IPS DF 19.7 (cell line): Measurements from ENCODE around the gene ADAR.
A peak's percentile ranks its signal among the peaks of the same experiment; 100 is the strongest.

Experiments used
- DNase-seq: peaks from one replicate; pipeline ENCODE4 v3.0.0-alpha.2; 2013; ENCODE audit warnings: low read depth, low spot score

The ADAR gene

DNA sequence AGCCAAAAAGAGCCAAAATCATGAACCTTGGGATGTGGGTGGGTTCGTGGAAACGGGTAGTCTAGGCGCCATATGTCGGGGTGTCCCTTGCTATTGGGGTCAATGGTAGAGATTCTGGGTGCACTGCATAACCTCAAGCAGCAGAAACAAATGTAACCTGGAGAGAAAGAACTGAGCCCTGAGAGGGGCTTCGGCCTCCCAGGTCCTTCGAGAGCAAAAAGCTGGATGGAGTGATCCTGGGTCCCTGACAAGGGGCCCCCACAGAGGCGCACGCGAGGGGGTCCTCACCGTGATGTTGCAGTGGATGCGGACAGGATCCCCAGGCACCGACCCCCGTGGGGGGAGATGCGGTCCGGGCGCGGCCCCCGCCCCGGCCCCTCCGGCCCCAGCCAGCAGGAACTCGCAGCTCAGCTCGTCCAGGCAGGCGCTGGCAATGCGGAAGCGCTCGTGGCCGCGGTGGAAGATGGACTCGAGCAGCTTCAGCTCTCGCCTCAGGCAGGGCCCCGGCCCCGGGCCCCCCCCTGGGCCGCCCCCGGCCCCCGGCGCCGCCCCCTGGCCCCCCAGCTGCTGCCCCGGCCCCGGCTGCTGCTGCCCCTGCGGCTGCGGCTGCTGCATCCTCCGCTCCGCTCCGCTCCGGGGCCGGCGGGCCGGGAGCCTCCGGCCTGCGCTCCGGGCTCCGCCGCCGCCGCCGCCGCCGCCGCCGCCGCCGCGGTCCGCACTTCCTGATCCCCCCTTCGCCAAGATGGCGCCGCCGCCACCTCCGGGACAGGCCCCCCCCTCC lies 49.9 kb downstream of the ADAR start, which contains the start of gene UBE2Q1:
Gene UBE2Q1 (minus strand): TSS at position 724 of the 781 bp plus-strand sequence. CDS start 109 bp downstream, at position 615.
- DNase-seq = no peak

DNA sequence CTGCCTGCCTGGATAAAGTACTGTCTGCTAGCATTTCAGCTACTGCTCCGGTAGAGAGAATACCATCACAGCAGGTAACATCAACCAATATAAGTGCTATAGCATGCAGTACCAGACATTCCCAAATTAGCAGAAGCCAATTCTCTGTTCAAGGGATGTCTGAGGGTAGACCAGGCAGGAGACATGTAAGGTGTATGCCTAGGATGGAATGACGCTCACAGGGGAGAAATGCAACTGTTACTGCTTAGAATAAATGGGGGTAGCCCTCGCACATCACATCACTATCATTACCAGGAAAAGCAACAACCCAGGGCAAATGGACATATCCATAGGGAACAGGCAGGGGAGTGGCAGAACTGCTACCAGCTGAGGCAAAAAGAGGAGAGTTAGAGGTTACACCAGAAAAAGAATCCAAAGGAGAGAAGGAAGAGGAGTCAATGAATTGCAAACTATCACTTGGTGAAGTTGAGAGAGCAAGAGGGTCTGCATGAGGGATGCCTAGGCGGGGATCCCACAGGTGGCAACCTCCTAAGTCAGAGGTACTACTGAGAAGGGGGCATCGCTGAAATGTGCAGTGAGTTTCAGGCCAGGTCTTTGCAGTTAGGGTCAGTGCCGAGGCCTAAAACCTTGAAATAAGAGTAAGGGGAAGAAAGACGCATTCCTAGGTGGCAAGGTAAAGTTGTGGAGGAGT lies 50.6 kb downstream of the ADAR start:
- no peak for DNase-seq

DNA sequence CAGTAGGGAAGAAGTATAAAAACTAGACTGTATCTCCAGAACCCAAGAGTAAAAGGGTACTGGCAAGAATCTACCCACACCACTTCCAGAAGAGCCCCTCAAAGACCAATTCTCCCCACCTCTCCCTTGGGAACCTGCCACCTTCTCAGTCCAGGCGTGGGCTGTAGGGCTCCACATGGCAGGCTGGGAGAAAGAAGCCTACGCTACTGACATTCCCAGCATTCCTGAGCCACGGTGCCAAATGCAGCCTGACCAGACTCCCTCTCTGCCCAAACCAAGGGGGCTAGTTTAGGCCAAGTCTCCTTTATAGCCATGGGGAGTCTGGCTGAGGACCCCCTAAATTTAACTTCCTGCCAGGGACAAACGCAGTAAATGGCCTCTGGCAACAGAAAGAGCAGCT lies 51.6 kb downstream of the ADAR start:
- no peak for DNase-seq

DNA sequence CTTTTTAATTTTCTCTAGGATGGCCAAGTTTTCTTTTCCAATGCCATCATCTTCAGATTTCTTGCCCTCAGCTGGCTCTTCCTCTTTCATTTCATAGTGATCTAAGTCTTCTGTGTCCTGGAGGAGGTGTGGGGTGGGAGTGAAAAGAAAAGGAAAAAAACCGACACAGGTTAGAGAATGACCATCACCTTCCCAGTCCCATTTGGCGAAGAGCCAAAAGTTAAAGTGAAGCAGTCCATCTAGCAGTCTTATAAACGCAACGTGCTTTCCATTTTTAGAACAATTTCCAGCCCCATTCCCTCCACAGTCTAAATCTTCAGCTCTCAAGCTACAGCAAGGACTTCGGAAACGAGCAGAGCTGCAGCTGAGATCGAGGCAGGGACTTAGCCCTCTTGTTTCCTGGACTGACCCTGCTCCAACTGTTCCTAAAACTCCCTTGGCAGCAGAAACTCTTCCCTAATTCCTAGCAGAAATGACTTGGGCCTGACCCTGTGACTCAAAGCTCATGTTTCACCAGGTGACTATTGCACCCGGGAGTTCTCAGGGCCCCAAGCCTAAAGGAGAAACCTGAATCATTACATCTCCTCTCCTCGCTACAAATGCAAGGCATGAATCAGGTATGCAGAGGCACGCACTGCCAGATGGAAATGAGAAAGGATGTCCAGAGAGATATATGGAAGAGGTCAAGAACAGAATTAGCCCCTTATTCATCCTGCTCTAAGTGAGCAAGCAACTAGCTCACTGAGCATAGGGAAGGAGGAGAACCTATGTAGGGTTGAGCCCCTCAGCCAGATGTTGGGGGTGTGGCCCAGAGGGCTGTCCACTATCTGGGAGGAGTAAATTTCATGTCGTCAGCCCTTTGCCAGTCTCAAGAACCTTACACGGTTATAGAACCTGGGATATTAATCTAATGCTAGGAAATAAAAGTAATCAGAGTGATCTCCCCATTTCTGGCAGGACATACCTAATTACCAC lies 54.6 kb downstream of the ADAR start:
- no peak for DNase-seq

DNA sequence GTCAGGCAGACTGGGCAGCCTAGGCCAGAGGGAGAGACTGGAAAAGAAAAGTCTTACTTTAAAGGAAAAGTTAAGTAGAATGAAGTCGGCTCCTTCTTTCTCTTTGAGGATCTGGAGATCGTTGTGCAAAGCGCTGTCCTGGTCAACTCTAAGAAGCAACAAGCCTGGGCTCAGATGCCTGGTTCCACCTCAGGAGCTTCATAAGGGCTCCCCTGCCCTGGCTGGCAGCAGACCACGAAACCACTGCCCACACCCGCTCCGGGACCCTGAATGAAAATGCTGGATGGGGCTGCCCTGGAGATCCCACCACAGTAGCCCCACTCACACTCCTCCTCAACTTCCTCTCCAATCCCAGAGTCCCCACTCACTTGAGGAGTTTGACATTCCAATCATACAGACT lies 56.0 kb downstream of the ADAR start:
- no peak for DNase-seq

DNA sequence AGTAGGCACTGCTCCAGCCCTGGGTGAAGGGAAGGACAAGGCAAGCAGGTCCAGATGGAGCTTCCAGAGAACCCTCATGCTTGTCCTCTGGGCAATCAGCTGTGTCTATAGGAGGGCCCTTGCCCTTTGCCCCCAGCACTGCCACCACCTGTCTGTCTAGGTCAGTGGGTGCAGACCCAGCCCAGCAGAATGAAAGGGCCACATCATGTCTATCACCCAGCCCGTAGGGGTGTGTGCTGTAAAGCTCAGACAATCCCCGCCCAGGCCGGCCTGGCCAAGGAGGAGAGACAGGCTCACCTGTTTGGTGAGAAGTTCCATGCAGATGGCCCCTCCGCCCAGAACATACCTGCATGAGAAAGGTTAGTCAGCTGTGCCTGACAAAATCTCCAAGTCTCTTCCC lies 56.5 kb downstream of the ADAR start:
- no peak for DNase-seq

DNA sequence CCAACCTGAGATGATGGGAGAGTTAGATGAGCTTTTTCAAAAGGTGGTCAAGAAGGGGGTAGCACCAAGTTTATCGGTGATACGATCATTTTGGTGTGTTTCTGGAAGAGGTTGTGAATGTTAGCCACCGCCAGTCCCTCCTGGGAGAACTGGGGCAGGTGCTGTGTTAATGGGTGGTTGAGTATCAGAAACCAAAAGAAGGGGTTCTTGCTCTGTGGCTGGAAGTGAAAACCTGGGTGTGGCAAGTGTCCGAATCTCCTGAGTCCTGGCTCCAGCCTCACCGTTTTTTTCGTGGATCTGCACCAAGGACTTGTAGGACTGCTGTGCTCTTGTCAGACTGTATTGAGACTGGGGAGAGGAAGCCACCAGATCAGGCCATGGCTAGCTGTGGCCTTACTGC lies 57.3 kb downstream of the ADAR start:
- no peak for DNase-seq

DNA sequence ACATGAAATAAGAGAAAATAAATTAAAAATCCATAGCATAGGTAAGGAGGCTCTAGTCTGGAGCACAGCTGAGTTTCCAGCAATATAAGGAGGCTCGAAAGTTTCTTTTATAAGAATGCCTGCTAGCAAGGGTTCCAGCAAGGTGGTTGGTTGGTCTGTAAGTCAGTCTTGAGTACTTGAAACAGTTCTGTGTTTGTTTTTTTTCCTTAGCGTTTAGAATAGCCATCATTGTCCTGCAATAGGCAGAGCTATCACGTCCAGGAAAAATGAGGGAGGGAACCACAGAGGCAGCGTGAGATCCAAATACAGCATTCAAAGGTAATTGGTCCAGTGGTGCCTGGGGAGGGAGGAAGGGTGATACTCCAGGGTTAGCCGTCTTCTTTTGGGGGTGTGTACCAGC lies 57.9 kb downstream of the ADAR start:
- no peak for DNase-seq

DNA sequence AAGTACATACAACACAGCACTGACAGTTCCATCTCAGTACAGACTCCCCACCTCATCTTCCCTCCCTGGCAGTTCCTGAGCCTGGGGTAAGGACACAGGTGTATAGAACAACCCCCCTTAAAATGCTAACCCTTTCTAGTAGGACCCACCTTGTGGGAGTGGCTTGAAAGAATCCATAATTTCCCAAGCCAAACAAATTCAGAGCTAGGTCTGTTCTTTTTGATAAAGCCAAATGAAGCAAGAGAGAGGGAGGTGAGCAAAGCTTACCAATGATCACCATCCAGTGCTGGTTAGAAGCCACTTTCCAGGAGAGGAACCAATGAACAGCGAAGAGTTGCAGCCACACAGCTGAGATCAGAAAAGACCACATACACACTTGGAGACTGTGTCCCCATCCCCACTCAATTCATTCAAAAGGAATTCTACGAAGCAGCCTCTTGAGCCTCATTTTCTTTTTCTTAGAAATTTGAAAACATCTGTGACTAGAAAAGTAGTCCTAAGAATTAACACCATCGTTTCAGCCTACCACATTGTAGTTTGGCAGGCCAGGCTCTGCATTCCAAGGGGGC lies 58.7 kb downstream of the ADAR start:
- DNase-seq = no peak

DNA sequence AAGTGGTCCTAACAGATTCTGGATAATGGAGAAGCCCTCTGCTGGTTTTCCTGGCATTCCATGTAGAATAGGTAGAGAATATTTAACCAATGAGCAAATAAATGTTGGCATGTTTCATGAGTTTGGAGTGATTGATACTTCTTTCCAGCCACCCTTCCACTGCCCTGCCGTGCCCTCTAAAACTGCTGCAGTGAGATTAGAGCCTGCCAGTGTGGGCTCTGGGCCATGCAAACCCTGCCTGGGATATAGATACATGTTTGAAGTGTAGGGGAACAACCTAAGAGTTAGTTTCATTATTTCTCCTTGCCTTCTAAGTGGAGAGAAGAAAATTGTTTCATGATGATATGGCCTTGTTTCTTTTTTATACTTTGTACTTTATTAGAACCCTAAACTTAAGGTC lies 60.0 kb downstream of the ADAR start:
- DNase-seq = no peak

DNA sequence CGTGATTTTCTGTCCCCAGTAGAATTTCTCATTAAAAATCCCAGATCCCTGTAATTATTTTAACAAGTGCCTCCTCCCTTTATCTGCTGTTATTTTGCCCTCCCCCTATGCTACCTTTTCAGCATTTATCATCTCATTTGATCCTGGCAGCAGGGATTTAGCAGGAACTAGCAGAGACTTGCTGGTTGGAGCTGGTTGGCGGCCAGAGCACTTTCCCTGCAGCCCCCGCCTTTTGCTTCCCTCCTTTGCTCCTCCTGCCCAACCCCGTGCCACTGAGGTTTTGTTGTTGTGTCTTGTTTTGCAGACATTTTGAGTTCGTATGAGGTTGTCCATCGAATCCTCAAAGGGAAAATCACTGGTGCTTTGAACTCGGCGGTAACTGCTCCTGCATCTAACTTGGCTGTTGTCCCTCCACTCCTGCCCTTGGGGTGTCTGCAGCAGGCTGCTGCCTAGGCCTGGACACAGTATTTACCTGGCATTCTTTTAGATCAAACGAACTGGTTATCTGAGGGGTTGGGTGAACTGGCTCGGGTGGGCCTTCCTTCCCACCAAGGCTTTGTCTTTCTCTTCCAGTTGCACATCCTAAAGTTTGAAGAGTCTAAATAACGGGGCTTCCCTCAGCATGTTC lies 60.8 kb downstream of the ADAR start:
- DNase-seq = no peak

DNA sequence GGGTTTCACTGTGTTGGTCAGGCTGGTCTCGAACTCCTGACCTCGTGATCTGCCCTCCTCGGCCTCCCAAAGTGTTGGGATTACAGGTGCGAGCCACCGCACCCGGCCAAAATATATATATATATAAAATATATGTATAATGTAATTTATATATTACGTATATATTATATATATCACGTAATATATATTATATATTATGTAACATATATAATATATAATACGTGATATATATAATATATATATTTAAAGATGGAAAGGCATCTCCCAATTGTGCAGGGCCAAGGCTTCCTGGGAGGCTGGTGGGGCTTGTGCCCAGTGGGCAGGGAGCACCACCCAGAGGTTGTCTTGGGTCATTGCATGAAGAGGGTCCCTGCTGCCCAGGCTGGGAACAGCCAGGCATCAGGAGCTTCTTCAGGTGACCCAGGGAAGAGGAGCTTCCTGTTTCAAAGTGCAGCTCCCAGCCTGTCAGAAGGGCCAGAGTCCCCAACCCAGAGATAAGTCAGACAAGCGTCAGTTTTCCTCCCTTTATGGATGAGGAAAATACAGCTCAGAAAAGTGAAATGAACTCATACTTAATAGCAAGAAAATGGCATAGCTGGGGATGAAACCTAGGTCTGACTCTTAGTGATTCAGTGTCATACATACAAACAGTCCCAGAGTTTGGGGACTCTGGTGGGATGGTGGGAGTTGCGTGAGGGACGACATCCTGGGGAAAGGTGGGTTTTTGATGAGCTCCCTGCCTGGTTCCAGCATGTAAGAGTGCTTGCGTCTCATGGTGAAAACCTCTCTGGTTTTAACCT lies 61.5 kb downstream of the ADAR start:
- DNase-seq = no peak

DNA sequence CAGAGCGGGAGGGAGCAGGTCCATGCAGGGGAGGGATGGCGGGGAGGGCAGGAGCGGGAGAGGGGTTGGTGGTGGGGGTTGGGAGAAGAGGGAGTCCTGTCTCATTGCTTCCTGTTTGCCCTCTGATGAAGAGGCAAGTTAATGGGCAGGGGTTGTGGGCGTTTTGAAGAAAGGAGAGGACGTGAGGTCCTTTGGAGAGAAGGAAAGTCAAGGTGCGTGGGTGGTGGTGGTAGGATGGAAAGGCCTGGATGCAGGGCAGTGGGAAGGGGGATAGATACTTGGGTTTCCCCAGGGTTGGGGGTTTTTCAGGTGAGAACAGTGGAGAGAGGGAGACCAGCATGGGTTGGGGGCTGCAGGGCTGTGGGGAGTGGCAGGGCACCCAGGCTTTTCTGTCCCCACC lies 66.8 kb downstream of the ADAR start:
- no peak for DNase-seq

DNA sequence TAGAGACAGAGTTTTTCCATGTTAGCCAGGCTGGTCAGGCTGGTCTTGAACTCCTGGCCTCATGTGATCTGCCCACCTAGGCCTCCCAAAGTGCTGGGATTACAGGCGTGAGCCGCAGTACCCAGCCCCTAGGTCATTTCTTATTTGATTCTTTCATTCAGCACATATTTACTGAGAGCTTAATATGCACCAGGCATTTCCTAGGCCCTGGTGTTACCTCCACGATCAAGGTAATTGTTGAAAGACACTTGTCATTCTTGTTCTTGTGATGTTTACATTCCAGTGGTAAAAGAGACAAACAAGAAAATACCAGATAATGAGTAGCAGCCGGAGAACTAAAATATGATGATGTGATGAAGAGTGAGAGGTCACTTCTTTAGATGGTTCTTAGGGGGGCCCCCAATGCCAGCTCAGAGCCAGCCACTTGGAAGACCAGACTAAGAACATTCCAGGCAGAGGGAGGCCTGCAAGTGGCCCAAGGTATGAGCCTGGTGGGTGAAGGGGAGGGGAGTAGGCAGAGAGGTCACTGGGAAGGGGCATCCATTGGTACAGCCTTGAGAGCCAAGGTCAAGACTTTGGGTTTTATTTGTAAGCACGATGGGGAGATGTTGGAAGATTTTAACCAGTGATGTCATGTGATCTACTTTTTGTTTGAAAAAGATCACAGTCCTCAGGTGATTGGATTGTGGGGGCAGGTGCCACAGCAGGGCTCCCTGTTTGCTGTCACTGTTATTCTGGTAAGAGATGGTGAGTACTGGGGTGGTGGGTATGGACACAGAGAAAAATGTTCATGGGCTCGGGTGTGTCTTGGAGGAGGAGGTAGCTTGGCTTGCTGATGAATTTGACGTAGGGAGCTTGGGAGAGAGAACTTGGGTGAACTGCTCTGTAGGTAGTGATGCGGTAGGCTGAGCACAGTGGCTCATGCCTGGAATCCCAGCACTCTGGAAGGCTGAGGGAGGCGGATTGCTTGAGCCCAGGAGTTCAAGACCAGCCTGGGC lies 68.2 kb downstream of the ADAR start:
- no peak for DNase-seq

DNA sequence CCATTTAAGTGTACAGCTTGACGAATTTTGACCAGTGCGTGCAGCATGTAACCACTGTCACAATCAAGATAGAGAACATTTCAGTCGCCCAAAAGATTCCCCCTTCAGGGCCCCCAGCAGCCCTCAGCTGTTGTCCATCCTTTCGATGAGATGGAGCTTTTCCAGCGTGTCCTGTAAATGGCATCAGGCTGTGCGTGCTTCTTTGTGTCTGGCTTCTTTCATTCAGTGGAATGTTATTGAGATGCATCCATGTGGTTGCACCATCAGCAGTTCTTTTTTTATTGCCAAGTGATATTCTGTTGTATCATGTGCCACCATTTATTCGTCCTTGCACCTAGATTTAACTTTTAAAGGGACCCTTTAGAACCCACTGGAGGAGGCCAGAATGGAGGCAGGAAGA lies 71.4 kb downstream of the ADAR start:
- no peak for DNase-seq

DNA sequence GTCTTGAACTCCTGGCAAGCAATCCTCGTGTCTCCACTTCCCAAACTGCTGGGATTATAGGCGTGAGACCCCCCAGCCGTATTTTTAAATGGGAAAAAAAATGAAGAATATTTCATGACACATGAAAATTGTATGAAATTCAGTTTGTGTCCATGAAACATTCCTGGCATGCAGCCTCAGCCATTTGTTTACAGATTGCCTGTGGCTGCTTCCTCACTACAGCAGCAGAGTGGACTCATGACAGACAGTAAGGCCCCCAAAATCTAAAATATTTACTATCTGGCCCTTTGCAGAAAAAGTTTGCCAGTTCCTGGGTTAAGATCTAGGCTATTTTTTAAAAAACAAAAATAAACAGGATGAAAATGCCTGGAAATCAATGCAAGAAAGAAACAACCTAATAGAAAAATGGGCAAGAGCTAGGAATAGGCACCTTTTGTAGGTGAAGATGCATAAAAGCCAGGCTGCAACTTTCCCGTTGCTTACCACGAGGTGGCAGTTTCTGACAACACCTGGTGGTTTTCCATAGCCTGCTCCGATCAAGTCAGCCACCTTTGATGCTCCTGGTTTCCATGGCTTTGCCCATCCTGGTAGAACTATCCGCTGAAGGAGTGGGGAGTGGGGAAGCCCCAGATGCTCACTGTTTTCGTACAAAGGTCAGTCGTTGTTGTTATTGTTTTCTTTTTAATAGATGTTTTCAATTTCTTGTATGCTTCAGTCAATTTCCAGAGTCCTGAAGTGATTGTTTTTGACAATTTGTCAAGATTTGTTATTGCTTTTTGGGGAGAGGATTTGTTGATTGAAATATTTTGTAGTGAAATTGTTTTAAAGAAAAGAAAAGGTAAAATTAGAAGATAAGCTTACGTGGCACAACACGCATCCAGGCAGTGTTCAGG lies 73.8 kb downstream of the ADAR start:
- DNase-seq = peak; percentile 67
